HEK293 (cell line): ENCODE data around the gene SFPQ.
A peak's percentile ranks its signal among the peaks of the same experiment; 100 is the strongest.

Experiments used
- CTCF ChIA-PET: fragments of 350-600 bp; formaldehyde crosslinking; extraction: SDS; loops from one replicate; lab custom pipeline; 2021; ENCODE audit warnings: antibody characterized with exemption; lab: Yijun Ruan, JAX
- POLR2A ChIA-PET: fragments of 300-600 bp; formaldehyde crosslinking; extraction: SDS; loops from one replicate; lab custom pipeline; 2020; ENCODE audit warnings: antibody characterized with exemption, inconsistent platforms; lab: Yijun Ruan, JAX
- H3K27ac ChIP-seq: fragments of 200-500 bp; sonication (Bioruptor generic); 2 replicates; pipeline ENCODE4 v1.5.1; 2014; ENCODE audit warnings: low read depth, low read length, control low read depth, inconsistent platforms; ENCODE audit errors: extremely low read depth
- H3K36me3 ChIP-seq, 2 experiments: fragments of 200-500 bp in 1 of 2; sonication (Bioruptor generic) in 1 of 2; 1 replicate in 1 of 2; 2 replicates in 1 of 2; pipeline ENCODE4 v1.5.1; 2014 to 2017; ENCODE audit warnings: inconsistent platforms in 2 of 2, low read length in 2 of 2; ENCODE audit not compliant: control insufficient read depth in 2 of 2, insufficient read depth in 1 of 2
- H3K4me1 ChIP-seq: fragments of 200-500 bp; sonication (Bioruptor generic); 2 replicates; pipeline ENCODE4 v1.5.1; 2014; ENCODE audit warnings: mild to moderate bottlenecking, low read length, inconsistent platforms; ENCODE audit not compliant: control insufficient read depth, insufficient read depth
- H3K4me3 ChIP-seq: 2 replicates; pipeline ENCODE4 v1.5.1; 2011; ENCODE audit warnings: low read depth, mild to moderate bottlenecking, control low read depth, low read length, moderate library complexity
- H3K9me3 ChIP-seq: fragments of 200-500 bp; sonication (Bioruptor generic); 2 replicates; pipeline ENCODE4 v1.5.1; 2014; ENCODE audit warnings: low read depth, low read length, inconsistent platforms; ENCODE audit not compliant: control insufficient read depth, insufficient read depth
- KLF7 ChIP-seq: fragments of 450-650 bp; formaldehyde crosslinking; IDR thresholded peaks from 2 replicates; pipeline ENCODE4 v1.5.1; 2016; ENCODE audit warnings: missing biosample characterization, missing genetic modification characterization, borderline replicate concordance
- MZF1 ChIP-seq: fragments of 450-650 bp; formaldehyde crosslinking; IDR thresholded peaks from 2 replicates; pipeline ENCODE4 v1.5.1; 2017; ENCODE audit warnings: missing biosample characterization, missing genetic modification characterization, borderline replicate concordance
- WT1 ChIP-seq: fragments of 450-650 bp; formaldehyde crosslinking; IDR thresholded peaks from 2 replicates; pipeline ENCODE4 v1.5.1; 2016; ENCODE audit warnings: missing biosample characterization, missing genetic modification characterization
- ZFP37 ChIP-seq: fragments of 450-650 bp; formaldehyde crosslinking; IDR thresholded peaks from 2 replicates; pipeline ENCODE4 v1.5.1; 2016; ENCODE audit warnings: missing biosample characterization, missing genetic modification characterization
- ZNF174 ChIP-seq: fragments of 450-650 bp; formaldehyde crosslinking; IDR thresholded peaks from 2 replicates; pipeline ENCODE4 v1.5.0; 2017; ENCODE audit warnings: missing biosample characterization, mild to moderate bottlenecking, missing genetic modification characterization
- ZNF19 ChIP-seq: fragments of 450-650 bp; formaldehyde crosslinking; IDR thresholded peaks from 2 replicates; pipeline ENCODE4; 2016; ENCODE audit warnings: missing biosample characterization, missing genetic modification characterization, low read depth
- ZNF335 ChIP-seq: fragments of 450-650 bp; formaldehyde crosslinking; conservative IDR thresholded peaks from 2 replicates; pipeline ENCODE4 v1.5.1; 2016; ENCODE audit warnings: missing biosample characterization, missing genetic modification characterization
- ZNF548 ChIP-seq: fragments of 450-650 bp; formaldehyde crosslinking; IDR thresholded peaks from 2 replicates; pipeline ENCODE4 v1.5.1; 2016; ENCODE audit warnings: missing biosample characterization, missing genetic modification characterization
- ZNF621 ChIP-seq: fragments of 450-650 bp; formaldehyde crosslinking; IDR thresholded peaks from 2 replicates; pipeline ENCODE4 v1.5.1; 2017; ENCODE audit warnings: missing biosample characterization, missing genetic modification characterization
- ZNF626 ChIP-seq: fragments of 450-650 bp; sonication (Bioruptor Pico); formaldehyde crosslinking; IDR thresholded peaks from 2 replicates; pipeline ENCODE4 v1.5.1; 2018; ENCODE audit warnings: missing biosample characterization, missing genetic modification characterization, inconsistent platforms
- ZXDB ChIP-seq: fragments of 450-650 bp; formaldehyde crosslinking; IDR thresholded peaks from 2 replicates; pipeline ENCODE4 v1.5.1; 2016; ENCODE audit warnings: missing biosample characterization, missing genetic modification characterization
- TF ChIP-seq, protein P1 (sequence below): fragments of 450-650 bp; formaldehyde crosslinking; IDR thresholded peaks from 2 replicates; pipeline ENCODE4 v1.5.1; 2017; ENCODE audit warnings: missing biosample characterization, missing genetic modification characterization
- TF ChIP-seq, protein P2 (sequence below): fragments of 450-650 bp; formaldehyde crosslinking; conservative IDR thresholded peaks from 2 replicates; pipeline ENCODE4 v1.5.1; 2016; ENCODE audit warnings: low read depth, missing biosample characterization, missing genetic modification characterization
- TF ChIP-seq, protein P3 (sequence below): fragments of 450-650 bp; IDR thresholded peaks from 2 replicates; pipeline ENCODE4 v1.5.1; 2018; ENCODE audit warnings: missing biosample characterization, mild to moderate bottlenecking, missing genetic modification characterization
- TF ChIP-seq, protein P4 (sequence below): fragments of 450-650 bp; formaldehyde crosslinking; IDR thresholded peaks from 2 replicates; pipeline ENCODE4 v1.5.1; 2016; ENCODE audit warnings: missing biosample characterization, missing genetic modification characterization
- TF ChIP-seq, protein P5 (sequence below): fragments of 450-650 bp; formaldehyde crosslinking; IDR thresholded peaks from 2 replicates; pipeline ENCODE4 v1.5.0; 2017; ENCODE audit warnings: missing biosample characterization, missing genetic modification characterization, borderline replicate concordance

Gene SFPQ

DNA sequence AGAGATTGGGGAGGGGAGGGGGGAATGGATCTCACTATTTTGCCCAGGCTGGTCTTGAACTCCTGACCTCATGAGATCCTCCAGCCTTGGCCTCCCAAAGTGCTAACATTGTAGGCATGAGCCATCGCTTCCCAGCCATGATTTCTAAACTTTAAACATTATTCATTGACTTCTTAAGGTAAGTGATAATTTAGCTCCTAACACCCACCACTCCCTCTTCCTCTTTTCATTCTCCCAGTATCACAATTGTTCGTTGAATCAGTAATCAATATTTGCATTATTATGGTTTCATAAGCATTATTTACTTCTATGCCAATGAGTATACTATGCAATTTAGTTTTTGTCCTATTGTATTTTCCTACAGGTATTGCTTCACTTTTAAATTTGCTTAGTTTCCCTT, 33.6 kb upstream of the SFPQ start:
- Histone ChIP-seq H3K4me3 (no peak overlapping the region), H3K27ac (no peak overlapping the region), H3K4me1 (no peaks in the 10 kb centered on the region), H3K36me3 (no peaks in the 10 kb centered on the region)
- CTCF ChIA-PET: no interaction called here
- TF ChIP-seq, protein P1, sequence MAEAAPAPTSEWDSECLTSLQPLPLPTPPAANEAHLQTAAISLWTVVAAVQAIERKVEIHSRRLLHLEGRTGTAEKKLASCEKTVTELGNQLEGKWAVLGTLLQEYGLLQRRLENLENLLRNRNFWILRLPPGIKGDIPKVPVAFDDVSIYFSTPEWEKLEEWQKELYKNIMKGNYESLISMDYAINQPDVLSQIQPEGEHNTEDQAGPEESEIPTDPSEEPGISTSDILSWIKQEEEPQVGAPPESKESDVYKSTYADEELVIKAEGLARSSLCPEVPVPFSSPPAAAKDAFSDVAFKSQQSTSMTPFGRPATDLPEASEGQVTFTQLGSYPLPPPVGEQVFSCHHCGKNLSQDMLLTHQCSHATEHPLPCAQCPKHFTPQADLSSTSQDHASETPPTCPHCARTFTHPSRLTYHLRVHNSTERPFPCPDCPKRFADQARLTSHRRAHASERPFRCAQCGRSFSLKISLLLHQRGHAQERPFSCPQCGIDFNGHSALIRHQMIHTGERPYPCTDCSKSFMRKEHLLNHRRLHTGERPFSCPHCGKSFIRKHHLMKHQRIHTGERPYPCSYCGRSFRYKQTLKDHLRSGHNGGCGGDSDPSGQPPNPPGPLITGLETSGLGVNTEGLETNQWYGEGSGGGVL (tag by site-specific recombination): no peak
- TF ChIP-seq ZNF626 (tag by site-specific recombination): no peak
- TF ChIP-seq WT1 (tag by site-specific recombination): no peak
- no peak for TF ChIP-seq ZNF19 (tag by site-specific recombination)
- TF ChIP-seq, protein P2, sequence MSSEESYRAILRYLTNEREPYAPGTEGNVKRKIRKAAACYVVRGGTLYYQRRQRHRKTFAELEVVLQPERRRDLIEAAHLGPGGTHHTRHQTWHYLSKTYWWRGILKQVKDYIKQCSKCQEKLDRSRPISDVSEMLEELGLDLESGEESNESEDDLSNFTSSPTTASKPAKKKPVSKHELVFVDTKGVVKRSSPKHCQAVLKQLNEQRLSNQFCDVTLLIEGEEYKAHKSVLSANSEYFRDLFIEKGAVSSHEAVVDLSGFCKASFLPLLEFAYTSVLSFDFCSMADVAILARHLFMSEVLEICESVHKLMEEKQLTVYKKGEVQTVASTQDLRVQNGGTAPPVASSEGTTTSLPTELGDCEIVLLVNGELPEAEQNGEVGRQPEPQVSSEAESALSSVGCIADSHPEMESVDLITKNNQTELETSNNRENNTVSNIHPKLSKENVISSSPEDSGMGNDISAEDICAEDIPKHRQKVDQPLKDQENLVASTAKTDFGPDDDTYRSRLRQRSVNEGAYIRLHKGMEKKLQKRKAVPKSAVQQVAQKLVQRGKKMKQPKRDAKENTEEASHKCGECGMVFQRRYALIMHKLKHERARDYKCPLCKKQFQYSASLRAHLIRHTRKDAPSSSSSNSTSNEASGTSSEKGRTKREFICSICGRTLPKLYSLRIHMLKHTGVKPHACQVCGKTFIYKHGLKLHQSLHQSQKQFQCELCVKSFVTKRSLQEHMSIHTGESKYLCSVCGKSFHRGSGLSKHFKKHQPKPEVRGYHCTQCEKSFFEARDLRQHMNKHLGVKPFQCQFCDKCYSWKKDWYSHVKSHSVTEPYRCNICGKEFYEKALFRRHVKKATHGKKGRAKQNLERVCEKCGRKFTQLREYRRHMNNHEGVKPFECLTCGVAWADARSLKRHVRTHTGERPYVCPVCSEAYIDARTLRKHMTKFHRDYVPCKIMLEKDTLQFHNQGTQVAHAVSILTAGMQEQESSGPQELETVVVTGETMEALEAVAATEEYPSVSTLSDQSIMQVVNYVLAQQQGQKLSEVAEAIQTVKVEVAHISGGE (tag by site-specific recombination): no peak
- no peak for TF ChIP-seq MZF1
- no peak for TF ChIP-seq ZFP37
- TF ChIP-seq ZNF548 (tag by site-specific recombination): no peak
- TF ChIP-seq, protein P3, sequence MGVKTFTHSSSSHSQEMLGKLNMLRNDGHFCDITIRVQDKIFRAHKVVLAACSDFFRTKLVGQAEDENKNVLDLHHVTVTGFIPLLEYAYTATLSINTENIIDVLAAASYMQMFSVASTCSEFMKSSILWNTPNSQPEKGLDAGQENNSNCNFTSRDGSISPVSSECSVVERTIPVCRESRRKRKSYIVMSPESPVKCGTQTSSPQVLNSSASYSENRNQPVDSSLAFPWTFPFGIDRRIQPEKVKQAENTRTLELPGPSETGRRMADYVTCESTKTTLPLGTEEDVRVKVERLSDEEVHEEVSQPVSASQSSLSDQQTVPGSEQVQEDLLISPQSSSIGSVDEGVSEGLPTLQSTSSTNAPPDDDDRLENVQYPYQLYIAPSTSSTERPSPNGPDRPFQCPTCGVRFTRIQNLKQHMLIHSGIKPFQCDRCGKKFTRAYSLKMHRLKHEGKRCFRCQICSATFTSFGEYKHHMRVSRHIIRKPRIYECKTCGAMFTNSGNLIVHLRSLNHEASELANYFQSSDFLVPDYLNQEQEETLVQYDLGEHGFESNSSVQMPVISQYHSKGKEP (tag by site-specific recombination): no peak
- TF ChIP-seq ZXDB (tag by site-specific recombination): no peak
- no peak for TF ChIP-seq KLF7 (tag by site-specific recombination)
- TF ChIP-seq, all 188 proteins: peak for 0
- POLR2A ChIA-PET: no interaction called here
- H3K9me3 ChIP-seq: no peaks in the 10 kb centered on the region

DNA sequence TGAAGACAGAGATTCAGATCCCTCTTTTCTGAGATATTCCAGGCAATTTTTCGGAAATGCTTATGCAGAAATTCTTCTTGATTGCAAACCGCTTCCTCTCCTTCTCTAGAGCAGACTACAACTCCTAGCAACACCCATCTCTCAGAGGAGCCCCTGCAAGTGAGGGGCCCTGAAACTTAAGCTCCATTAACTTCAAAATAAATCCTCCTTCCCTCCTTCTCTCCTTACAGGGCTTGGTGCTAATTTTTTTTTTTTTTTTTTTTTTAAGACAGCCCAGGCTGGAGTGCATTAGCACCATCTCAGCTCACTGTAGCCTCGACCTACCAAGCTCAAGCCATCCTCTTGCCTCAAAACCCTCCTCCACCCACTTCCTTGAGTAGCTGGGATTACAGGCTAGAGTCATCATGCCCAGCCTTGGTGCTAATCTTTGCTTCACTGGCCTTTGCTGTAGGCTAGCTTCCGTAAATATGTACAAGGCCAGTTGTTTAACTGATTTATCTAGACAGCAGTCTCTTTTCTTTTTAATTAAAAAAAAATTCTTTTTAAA, 30.2 kb upstream of the SFPQ start:
- CTCF ChIA-PET: interaction anchor here (1.1 to 3.0 kb wide), 3 partner anchors 8 to 371 kb away, joined by 4 to 10 read pairs (median 9); no protein-coding TSS in a partner anchor
- Histone ChIP-seq H3K9me3 (no peaks in the 10 kb centered on the region), H3K4me3 (no peak overlapping the region), H3K36me3 (no peaks in the 10 kb centered on the region)
- TF ChIP-seq ZNF621 (tag by site-specific recombination) (no peak), ZNF174 (tag by site-specific recombination) (no peak), ZNF335 (tag by site-specific recombination) (0 out of 2 replicates have a peak, but pooled peaks have one; percentile 9)
- TF ChIP-seq, protein P4, sequence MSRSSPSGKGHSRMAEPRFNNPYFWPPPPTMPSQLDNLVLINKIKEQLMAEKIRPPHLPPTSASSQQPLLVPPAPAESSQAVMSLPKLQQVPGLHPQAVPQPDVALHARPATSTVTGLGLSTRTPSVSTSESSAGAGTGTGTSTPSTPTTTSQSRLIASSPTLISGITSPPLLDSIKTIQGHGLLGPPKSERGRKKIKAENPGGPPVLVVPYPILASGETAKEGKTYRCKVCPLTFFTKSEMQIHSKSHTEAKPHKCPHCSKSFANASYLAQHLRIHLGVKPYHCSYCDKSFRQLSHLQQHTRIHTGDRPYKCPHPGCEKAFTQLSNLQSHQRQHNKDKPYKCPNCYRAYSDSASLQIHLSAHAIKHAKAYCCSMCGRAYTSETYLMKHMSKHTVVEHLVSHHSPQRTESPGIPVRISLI (tag by site-specific recombination): 0 out of 2 replicates have a peak, but pooled peaks have one; percentile 29
- TF ChIP-seq, protein P5, sequence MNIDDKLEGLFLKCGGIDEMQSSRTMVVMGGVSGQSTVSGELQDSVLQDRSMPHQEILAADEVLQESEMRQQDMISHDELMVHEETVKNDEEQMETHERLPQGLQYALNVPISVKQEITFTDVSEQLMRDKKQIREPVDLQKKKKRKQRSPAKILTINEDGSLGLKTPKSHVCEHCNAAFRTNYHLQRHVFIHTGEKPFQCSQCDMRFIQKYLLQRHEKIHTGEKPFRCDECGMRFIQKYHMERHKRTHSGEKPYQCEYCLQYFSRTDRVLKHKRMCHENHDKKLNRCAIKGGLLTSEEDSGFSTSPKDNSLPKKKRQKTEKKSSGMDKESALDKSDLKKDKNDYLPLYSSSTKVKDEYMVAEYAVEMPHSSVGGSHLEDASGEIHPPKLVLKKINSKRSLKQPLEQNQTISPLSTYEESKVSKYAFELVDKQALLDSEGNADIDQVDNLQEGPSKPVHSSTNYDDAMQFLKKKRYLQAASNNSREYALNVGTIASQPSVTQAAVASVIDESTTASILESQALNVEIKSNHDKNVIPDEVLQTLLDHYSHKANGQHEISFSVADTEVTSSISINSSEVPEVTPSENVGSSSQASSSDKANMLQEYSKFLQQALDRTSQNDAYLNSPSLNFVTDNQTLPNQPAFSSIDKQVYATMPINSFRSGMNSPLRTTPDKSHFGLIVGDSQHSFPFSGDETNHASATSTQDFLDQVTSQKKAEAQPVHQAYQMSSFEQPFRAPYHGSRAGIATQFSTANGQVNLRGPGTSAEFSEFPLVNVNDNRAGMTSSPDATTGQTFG: no peak
- TF ChIP-seq, all 188 proteins: peak for 2
- H3K27ac ChIP-seq: no peak overlapping the region
- H3K4me1 ChIP-seq: no peaks in the 10 kb centered on the region
- POLR2A ChIA-PET: interaction anchor here (1.2 kb wide), 1 partner anchor 30 kb away, joined by 7 read pairs; the partner anchor contains the start of gene SFPQ
